GM10248 (cell line): ENCODE results near the gene PLEKHO2.

ENCODE experiments used
- CTCF ChIA-PET: fragments of 300-600 bp; sonication (Branson Sonifier 250); formaldehyde crosslinking; extraction: SDS; loops from one replicate; lab custom pipeline; 2021; ENCODE audit warnings: antibody characterized with exemption; lab: Yijun Ruan, JAX
- POLR2A ChIA-PET: fragments of 350-650 bp; sonication (Branson Sonifier 250); formaldehyde crosslinking; extraction: SDS; loops from one replicate; lab custom pipeline; 2020; ENCODE audit warnings: antibody characterized with exemption; lab: Yijun Ruan, JAX
- DNase-seq: peaks from one replicate; pipeline ENCODE4 v3.0.0; 2012; ENCODE audit errors: extremely low spot score
- TF ChIP-seq, protein P1 (sequence below): IDR thresholded peaks from 2 replicates; pipeline ENCODE4 v1.5.1; 2012; ENCODE audit warnings: mild to moderate bottlenecking, low read depth; ENCODE audit errors: extremely low read depth, missing control alignments, control extremely low read depth

The PLEKHO2 gene

DNA sequence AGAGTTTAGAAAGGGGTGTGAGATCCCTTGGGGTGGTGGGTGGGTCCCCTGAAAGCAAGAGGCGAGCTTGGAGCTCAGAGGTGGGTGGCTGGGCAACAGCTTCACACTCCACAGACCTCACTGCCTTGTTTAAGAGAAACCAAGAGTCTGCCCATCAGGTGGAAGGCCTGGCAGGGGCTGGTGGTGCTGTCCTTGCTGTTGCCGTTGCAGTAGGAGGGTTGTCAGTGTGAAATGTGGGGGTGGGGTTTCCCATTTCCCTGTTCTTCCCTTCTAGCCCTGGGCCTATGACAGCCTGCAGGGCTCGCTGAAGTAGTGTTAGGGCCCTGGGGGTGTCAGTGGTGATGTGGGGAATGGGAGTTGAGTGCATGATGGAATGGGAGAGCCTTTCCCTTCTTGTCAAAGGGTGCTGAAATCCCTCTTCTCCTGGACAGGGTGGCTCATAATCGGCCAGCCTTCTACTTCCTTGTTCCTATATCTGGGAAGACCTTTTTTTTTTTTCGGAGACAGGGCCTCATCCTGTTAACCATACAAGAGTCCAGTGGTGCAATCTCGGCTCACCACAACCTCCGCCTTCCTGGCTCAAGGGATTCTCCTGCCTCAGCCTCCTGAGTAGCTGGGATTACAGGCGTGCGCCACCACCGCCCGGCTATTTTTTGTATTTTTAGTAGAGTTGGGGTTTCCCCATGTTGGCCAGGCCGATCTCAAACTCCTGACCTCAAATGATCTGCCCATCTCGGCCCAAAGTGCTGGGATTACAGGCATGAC, 4.3 kb downstream of the PLEKHO2 start:
- ChIA-PET CTCF (interaction anchor here (1.5 to 6.0 kb wide), 3 partner anchors 10 to 49 kb away, joined by 6 to 32 read pairs (median 6); no protein-coding TSS in a partner anchor), POLR2A (interaction anchor here (0.7 to 3.2 kb wide), 5 partner anchors 11 to 65 kb away, joined by 3 to 24 read pairs (median 3); no protein-coding TSS in a partner anchor)
- TF ChIP-seq, protein P1, sequence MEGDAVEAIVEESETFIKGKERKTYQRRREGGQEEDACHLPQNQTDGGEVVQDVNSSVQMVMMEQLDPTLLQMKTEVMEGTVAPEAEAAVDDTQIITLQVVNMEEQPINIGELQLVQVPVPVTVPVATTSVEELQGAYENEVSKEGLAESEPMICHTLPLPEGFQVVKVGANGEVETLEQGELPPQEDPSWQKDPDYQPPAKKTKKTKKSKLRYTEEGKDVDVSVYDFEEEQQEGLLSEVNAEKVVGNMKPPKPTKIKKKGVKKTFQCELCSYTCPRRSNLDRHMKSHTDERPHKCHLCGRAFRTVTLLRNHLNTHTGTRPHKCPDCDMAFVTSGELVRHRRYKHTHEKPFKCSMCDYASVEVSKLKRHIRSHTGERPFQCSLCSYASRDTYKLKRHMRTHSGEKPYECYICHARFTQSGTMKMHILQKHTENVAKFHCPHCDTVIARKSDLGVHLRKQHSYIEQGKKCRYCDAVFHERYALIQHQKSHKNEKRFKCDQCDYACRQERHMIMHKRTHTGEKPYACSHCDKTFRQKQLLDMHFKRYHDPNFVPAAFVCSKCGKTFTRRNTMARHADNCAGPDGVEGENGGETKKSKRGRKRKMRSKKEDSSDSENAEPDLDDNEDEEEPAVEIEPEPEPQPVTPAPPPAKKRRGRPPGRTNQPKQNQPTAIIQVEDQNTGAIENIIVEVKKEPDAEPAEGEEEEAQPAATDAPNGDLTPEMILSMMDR: no peak
- no peak for DNase-seq

DNA sequence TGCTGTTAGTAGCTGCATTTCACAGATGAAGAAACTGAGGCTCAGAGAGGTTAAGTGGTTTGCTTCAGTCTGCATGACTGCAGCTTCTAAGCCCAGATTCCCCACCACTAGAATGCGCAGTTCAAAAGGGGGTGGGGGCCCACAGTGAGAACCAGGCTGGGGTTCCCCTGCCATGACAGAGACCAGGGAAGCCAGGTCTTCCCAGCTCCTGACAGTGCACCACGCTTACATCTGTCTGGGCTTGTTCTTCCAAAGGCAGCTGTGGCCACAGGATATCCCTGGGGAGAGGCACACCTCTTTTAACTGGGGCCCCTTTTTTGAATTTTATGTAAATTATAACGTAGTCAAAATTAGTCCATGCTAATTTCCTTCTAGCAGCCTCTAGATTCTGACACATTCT, 5.3 kb downstream of the PLEKHO2 start:
- POLR2A ChIA-PET: interaction anchor here (0.6 to 1.2 kb wide), 3 partner anchors 10 to 158 kb away, joined by 3 to 4 read pairs (median 3); no protein-coding TSS in a partner anchor
- CTCF ChIA-PET: interaction anchor here (6.0 kb wide), 1 partner anchor 11 kb away, joined by 32 read pairs; no protein-coding TSS in a partner anchor
- TF ChIP-seq, protein P1: no peak
- DNase-seq: no peak

DNA sequence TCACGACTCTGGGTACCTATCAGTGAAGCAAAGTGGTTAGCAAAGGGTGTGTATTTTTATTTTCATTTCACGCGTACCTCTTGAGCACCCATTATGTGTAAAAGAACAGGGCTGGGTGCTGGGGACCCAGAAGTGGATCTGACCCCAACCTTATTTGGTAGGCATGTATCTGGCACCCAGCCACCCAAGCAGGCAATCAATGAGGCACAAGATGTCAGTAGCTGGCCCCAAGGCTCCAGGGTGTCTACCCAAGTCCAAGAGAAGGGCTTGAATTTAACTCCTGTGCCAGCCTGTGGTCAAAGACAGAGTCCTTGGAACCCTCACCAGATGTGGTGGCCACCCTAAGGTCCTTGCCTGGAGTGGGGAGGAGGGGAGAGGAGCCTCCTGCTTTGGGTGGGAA, 5.7 kb downstream of the PLEKHO2 start:
- CTCF ChIA-PET: interaction anchor here (0.7 to 6.0 kb wide), 3 partner anchors 12 to 207 kb away, joined by 3 to 32 read pairs (median 3); no protein-coding TSS in a partner anchor
- TF ChIP-seq, protein P1: no peak
- POLR2A ChIA-PET: interaction anchor here (0.6 to 1.2 kb wide), 3 partner anchors 46 to 169 kb away, joined by 3 to 4 read pairs (median 3); no protein-coding TSS in a partner anchor
- DNase-seq: no peak

DNA sequence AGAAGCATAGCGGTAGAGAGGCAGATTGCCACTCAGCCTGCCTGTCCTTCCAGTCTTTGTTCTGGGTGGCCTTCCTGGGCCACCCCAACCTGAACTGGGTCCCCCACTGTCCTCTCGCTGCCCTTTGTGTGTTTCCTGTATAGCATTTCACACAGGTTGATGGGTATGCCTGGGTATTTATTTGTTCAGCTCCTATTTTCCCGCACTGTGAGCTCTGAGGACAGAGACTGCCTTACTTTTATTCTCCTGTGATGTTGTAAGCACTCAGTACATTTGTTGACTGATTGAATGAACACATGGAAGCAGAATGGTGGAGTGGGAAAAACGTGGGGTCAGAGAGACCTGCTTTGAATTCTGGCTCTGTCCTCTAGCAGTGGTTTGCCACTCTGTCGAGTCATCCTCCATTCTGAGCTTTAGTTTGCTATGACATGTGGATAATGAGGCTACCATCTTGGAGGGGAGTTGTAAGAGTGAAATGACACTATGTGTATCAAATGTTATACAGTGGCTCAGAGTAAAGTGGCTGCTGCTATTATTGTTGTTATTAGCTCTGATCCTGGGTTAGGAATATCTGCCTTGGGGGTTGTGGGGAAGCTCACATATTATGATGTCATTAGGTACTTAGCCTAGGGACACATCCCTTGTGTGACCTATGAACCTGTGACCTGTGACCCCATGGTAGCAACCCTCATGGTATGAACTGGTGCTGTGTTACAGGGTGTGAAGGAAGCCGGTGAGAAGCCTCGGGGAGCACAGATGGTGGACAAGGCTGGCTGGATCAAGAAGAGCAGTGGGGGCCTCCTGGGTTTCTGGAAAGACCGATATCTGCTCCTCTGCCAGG, 6.4 kb downstream of the PLEKHO2 start:
- no peak for DNase-seq
- TF ChIP-seq, protein P1: no peak
- POLR2A ChIA-PET: interaction anchor here (0.6 kb wide), 1 partner anchor 170 kb away, joined by 3 read pairs; no protein-coding TSS in a partner anchor
- CTCF ChIA-PET: interaction anchor here (0.7 to 6.0 kb wide), 6 partner anchors 12 to 206 kb away, joined by 3 to 32 read pairs (median 3); no protein-coding TSS in a partner anchor

DNA sequence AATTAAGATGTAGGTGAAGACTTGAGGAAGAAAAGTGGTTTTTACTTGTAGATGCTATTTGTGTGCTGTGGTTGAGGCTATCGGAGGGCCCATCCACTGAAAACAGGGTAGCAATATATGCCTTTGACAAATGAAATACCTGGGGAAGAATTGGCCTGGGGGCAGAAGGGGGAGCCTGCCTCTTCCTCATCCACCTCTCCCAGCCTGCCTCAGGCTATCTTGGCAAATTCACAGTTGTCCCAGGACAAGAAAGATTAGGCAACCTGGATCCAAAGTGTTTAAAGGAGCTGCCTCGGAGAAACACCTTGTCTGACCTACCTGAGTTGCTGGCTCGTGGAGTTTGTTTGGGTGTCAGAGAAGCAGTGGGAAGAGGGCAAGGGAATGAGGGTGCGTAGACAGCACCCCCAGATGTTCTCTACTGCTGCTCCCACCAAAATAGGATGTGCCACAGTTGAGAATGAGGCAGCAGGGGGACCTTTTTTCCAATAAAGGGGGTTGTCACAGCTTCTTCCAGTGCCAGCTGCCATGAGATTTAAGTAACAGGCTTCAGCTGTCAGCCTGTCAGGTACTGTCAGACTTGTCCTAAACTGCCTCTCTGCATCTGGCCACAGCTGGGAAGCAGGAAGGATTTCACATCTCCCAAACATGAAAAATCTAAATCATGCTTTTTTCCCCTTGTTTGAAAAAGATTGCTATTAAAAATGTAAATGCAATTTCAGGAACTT, 9.2 kb downstream of the PLEKHO2 start:
- no peak for DNase-seq
- CTCF ChIA-PET: interaction anchor here (0.8 to 1.5 kb wide), 5 partner anchors 9 to 54 kb away, joined by 3 to 6 read pairs (median 5); no protein-coding TSS in a partner anchor
- POLR2A ChIA-PET: no interaction called here
- TF ChIP-seq, protein P1: no peak
